Liver (tissue), 9 donors: ENCODE data around the gene IGF1. TPM values are rescaled to one million over a fixed set of nuclear protein-coding genes. Genes with fewer than 3 reads are reported as not detected.
"Not testable (repeated sequence)": the region's sequence is repeated elsewhere in the genome, so short reads cannot be mapped to it uniquely, and the experiment has no call there.

ENCODE experiments used
- DNase-seq: peaks from one replicate; pipeline ENCODE4 v3.0.0-alpha.2; 2017; ENCODE audit warnings: low spot score
- H3K27ac ChIP-seq, 2 donors: one replicate each; pipeline ENCODE4 v1.7.0; 2013; ENCODE audit warnings: inconsistent platforms in 2 of 2, low read length in 2 of 2, control low read depth in 1 of 2, low read depth in 1 of 2, mild to moderate bottlenecking in 1 of 2
- H3K27me3 ChIP-seq, 4 donors: one replicate each; pipeline versions ENCODE4 v1.6.1 to v1.7.0; 2013; ENCODE audit warnings: low read length in 3 of 4, inconsistent platforms in 1 of 4, mild to moderate bottlenecking in 1 of 4, moderate library complexity in 1 of 4; ENCODE audit not compliant: control insufficient read depth in 4 of 4, insufficient read depth in 4 of 4
- H3K36me3 ChIP-seq, 4 donors: one replicate each; pipeline versions ENCODE4 v1.6.1 to v1.7.0; 2013; ENCODE audit warnings: low read length in 3 of 4, mild to moderate bottlenecking in 3 of 4, low read depth in 1 of 4, moderate library complexity in 1 of 4; ENCODE audit not compliant: control insufficient read depth in 4 of 4, insufficient read depth in 3 of 4
- H3K4me1 ChIP-seq, 4 donors: one replicate each; pipeline versions ENCODE4 v1.6.1 to v1.7.0; 2013; ENCODE audit warnings: low read length in 3 of 4, mild to moderate bottlenecking in 3 of 4, moderate library complexity in 1 of 4; ENCODE audit not compliant: control insufficient read depth in 4 of 4, insufficient read depth in 4 of 4
- H3K4me3 ChIP-seq, 3 donors: one replicate each; pipeline versions ENCODE4 v1.6.1 to v1.7.0; 2013; ENCODE audit warnings: low read length in 3 of 3, control low read depth in 1 of 3, low read depth in 1 of 3, mild to moderate bottlenecking in 1 of 3
- H3K9ac ChIP-seq, 2 donors: one replicate each; pipeline ENCODE4 v1.7.0; 2013; ENCODE audit warnings: low read length in 2 of 2, mild to moderate bottlenecking in 2 of 2, moderate library complexity in 2 of 2, control low read depth in 1 of 2, low read depth in 1 of 2
- H3K9me3 ChIP-seq, 4 donors: one replicate each; pipeline versions ENCODE4 v1.6.1 to v1.7.0; 2013; ENCODE audit warnings: low read length in 3 of 4; ENCODE audit not compliant: control insufficient read depth in 4 of 4
- ATF3 ChIP-seq: IDR thresholded peaks from 2 replicates; pipeline ENCODE4 v1.6.1; 2016; ENCODE audit warnings: antibody characterized with exemption
- CTCF ChIP-seq: fragments of 150-350 bp; IDR thresholded peaks from 2 replicates; pipeline ENCODE4 v1.5.1; 2017; ENCODE audit warnings: improper control_type of control experiment, low read depth, low read length; ENCODE audit not compliant: missing input control
- EGR1 ChIP-seq, 2 donors: IDR thresholded peaks; 2 replicates each; pipeline ENCODE4 v1.6.1; 2016 to 2018; ENCODE audit warnings: antibody characterized with exemption in 2 of 2, low read depth in 2 of 2
- FOXA1 ChIP-seq: IDR thresholded peaks from 2 replicates; pipeline ENCODE4 v1.6.1; 2016; ENCODE audit warnings: antibody characterized with exemption
- FOXA2 ChIP-seq: IDR thresholded peaks from 2 replicates; pipeline ENCODE4 v1.6.1; 2016; ENCODE audit warnings: antibody characterized with exemption
- GABPA ChIP-seq, 2 donors: IDR thresholded peaks in 1 of 2; conservative IDR thresholded peaks in 1 of 2; 2 replicates each; pipeline ENCODE4 v1.6.1; 2016; ENCODE audit warnings: antibody characterized with exemption in 2 of 2, mild to moderate bottlenecking in 1 of 2, moderate library complexity in 1 of 2
- HNF4A ChIP-seq, 2 donors: conservative IDR thresholded peaks; 2 replicates each; pipeline ENCODE4 v1.6.1; 2016; ENCODE audit warnings: antibody characterized with exemption in 2 of 2, mild to moderate bottlenecking in 2 of 2
- JUND ChIP-seq, 2 donors: IDR thresholded peaks; 2 replicates each; pipeline ENCODE4 v1.6.1; 2016; ENCODE audit warnings: antibody characterized with exemption in 2 of 2
- MAX ChIP-seq: IDR thresholded peaks from 2 replicates; pipeline ENCODE4 v1.6.1; 2016; ENCODE audit warnings: antibody characterized with exemption
- NR2F2 ChIP-seq: IDR thresholded peaks from 2 replicates; pipeline ENCODE4 v1.6.1; 2016; ENCODE audit warnings: antibody characterized with exemption
- RAD21 ChIP-seq, 2 donors: IDR thresholded peaks; 2 replicates each; pipeline ENCODE4 v1.6.1; 2016; ENCODE audit warnings: antibody characterized with exemption in 2 of 2, mild to moderate bottlenecking in 2 of 2
- SP1 ChIP-seq: IDR thresholded peaks from 2 replicates; pipeline ENCODE4 v1.6.1; 2018; ENCODE audit warnings: antibody characterized with exemption, mild to moderate bottlenecking
- YY1 ChIP-seq: IDR thresholded peaks from 2 replicates; pipeline ENCODE4 v1.6.1; 2016; ENCODE audit warnings: antibody characterized with exemption, mild to moderate bottlenecking
- ZBTB33 ChIP-seq: IDR thresholded peaks from 2 replicates; pipeline ENCODE4 v1.6.1; 2016; ENCODE audit warnings: antibody characterized with exemption
- WGBS: extraction: QIAGEN DNeasy Blood & Tissue Kit; methylation state at CpG from one replicate; pipeline ENCODE4 v1.1.7; 2013; 5-methylcytosine and 5-hydroxymethylcytosine counted together
- polyA plus RNA-seq, 2 donors: library from polyadenylated mRNA; stranded (reverse) in 1 of 2; unstranded in 1 of 2; fragments of 200-250 nt in 1 of 2; fragments of >200 nt in 1 of 2; fragmentation: Nextera tagmentation in 1 of 2; extraction: Ambion mirVana in 1 of 2; gene quantifications; one replicate each; pipeline versions ENCODE4 v1.2.1 to v1.2.3, GENCODE V29; 2013 to 2015
- total RNA-seq, 2 donors: library from RNA; depleted of rRNA; stranded (reverse); fragments of >200 nt; gene quantifications; one replicate each; pipeline ENCODE4 v1.2.3, GENCODE V29; 2014
- donor health status: healthy.
- donor health status: healthy.
- donor health status: healthy.
- donor health status: healthy.
- donor health status: healthy.

Gene IGF1
- total and polyA plus RNA-seq, 4 donors = 0.61 to 118 (median 33.3) TPM

- TF ChIP-seq ATF3 = no peak
- Histone ChIP-seq H3K4me3 (no peak overlapping the region), H3K27ac (no peak overlapping the region), H3K9me3 (peaks cover 0 to 3% (median 2%) of the 10 kb centered on the region in 4 donors), H3K36me3 (no peaks in the 10 kb centered on the region), H3K9ac (no peak overlapping the region), H3K27me3 (no peaks in the 10 kb centered on the region), H3K4me1 (no peaks in the 10 kb centered on the region)
- no peak for DNase-seq
- WGBS = 93% methylated on average over 2 of the region's 2 CpGs
These were observed 123.7 kb downstream of the IGF1 start for GRCh38 chr12:102356690-102357089.

GRCh38 chr12:102354281-102354680 lies 126.1 kb downstream of the IGF1 start:
- DNase-seq, H3K27me3 ChIP-seq, H3K27ac ChIP-seq, H3K4me1 ChIP-seq, H3K9me3 ChIP-seq, H3K9ac ChIP-seq, H3K4me3 ChIP-seq, H3K36me3 ChIP-seq: not testable (repeated sequence)
- WGBS = 96% methylated on average over 1 of the region's 1 CpG

GRCh38 chr12:102351322-102351721 lies 129.0 kb downstream of the IGF1 start:
- H3K27me3 ChIP-seq = no peaks in the 10 kb centered on the region
- no peaks in the 10 kb centered on the region for H3K36me3 ChIP-seq
- H3K27ac ChIP-seq = no peak overlapping the region
- TF ChIP-seq RAD21 (IDR thresholded peaks at IDR 0.05) (no peak), YY1 (no peak), JUND (IDR thresholded peaks at IDR 0.05) (no peak), EGR1 (IDR thresholded peaks at IDR 0.05; ENCODE audit: low read depth in 2 of 2) (no peak), FOXA1 (no peak)
- H3K9me3 ChIP-seq = peaks cover 0 to 3% (median 2%) of the 10 kb centered on the region in 4 donors
- peaks cover 0 to 1% (median 0%) of the 10 kb centered on the region in 4 donors for H3K4me1 ChIP-seq
- DNase-seq = no peak
- no peak overlapping the region for H3K9ac ChIP-seq
- H3K4me3 ChIP-seq = no peak overlapping the region
- 93% methylated on average over 4 of the region's 4 CpGs for WGBS

GRCh38 chr12:102350070-102350469 lies 130.3 kb downstream of the IGF1 start:
- no peak for DNase-seq
- Histone ChIP-seq H3K27me3 (no peaks in the 10 kb centered on the region), H3K9ac (no peak overlapping the region), H3K4me1 (peaks cover 0 to 2% (median under 1%) of the 10 kb centered on the region in 4 donors), H3K9me3 (peaks cover 0 to 3% (median 2%) of the 10 kb centered on the region in 4 donors), H3K27ac (no peak overlapping the region), H3K4me3 (no peak overlapping the region), H3K36me3 (no peaks in the 10 kb centered on the region)
- 68% methylated on average over 1 of the region's 1 CpG for WGBS
- TF ChIP-seq HNF4A (conservative IDR thresholded peaks at IDR 0.05) = no peak
- TF ChIP-seq NR2F2 = no peak
- no peak for TF ChIP-seq ATF3
- TF ChIP-seq FOXA1 = no peak
- no peak for TF ChIP-seq SP1
- TF ChIP-seq FOXA2 = no peak
- TF ChIP-seq JUND (IDR thresholded peaks at IDR 0.05) = no peak

GRCh38 chr12:102349079-102349478 lies 131.3 kb downstream of the IGF1 start:
- no peak overlapping the region for H3K9ac ChIP-seq
- peaks cover 0 to 2% (median under 1%) of the 10 kb centered on the region in 4 donors for H3K4me1 ChIP-seq
- no peaks in the 10 kb centered on the region for H3K27me3 ChIP-seq
- H3K36me3 ChIP-seq = no peaks in the 10 kb centered on the region
- WGBS = 80% methylated on average over 2 of the region's 2 CpGs
- no peak overlapping the region for H3K4me3 ChIP-seq
- peaks cover 0 to 3% (median 0%) of the 10 kb centered on the region in 4 donors for H3K9me3 ChIP-seq
- no peak overlapping the region for H3K27ac ChIP-seq
- DNase-seq = no peak
- TF ChIP-seq MAX = no peak
- no peak for TF ChIP-seq JUND (IDR thresholded peaks at IDR 0.05)
- TF ChIP-seq FOXA1 = no peak
- TF ChIP-seq HNF4A (conservative IDR thresholded peaks at IDR 0.05) = no peak
- no peak for TF ChIP-seq ZBTB33
- TF ChIP-seq RAD21 (IDR thresholded peaks at IDR 0.05) = no peak
- TF ChIP-seq CTCF = no peak
- TF ChIP-seq FOXA2 = no peak
- no peak for TF ChIP-seq NR2F2
- no peak for TF ChIP-seq ATF3
- no peak for TF ChIP-seq GABPA (IDR thresholded peaks at IDR 0.05 in 1 of 2, conservative IDR thresholded peaks at IDR 0.05 in 1 of 2)
